Loucy (cell line): ENCODE data around the gene MFAP2.

Experiments
- EZH2phosphoT487 ChIP-seq: fragments of 200-600 bp; IDR thresholded peaks from 2 replicates; pipeline ENCODE4 v1.6.1; 2018; ENCODE audit warnings: antibody characterized with exemption, mild to moderate bottlenecking, moderate library complexity, borderline replicate concordance
- TF ChIP-seq, protein P1 (sequence below): fragments of 200-600 bp; sonication (generic); conservative IDR thresholded peaks from 2 replicates; pipeline ENCODE4 v1.5.1; 2014; ENCODE audit warnings: mild to moderate bottlenecking, antibody characterized with exemption, low read length

DNA sequence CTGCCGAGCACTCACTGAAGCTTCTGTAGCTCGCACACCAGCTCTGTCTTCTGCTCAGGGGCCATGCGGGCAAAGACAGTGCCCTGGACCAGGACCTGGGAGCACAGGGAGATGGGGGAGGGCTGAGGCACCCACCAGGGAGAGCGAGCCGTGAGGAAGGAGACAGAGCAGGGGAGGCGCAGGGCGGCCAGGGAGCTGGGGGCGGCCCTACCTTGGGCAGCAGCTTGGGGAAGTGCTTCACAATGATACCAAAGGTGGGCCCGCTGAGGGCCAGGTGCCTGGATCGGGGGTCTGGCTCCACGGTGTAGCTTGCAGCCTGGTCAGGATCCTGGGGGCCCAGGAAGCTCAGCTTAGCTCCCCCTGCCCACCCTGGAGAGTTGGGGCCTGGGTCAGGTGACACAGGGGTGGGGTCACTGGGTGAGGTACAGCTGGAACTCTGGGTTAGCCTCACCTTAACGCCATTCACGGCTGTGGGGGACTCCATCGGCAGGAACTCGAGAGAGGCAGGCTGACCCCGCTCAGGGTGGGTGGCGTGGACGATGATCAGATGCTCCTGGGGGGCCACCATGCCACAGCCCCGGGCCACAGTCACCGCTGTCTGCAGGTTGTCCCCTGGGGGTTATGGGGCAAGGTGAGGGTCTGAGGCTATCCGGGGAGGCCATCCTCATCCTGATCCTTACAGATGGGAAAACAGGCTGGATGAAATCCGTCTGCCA, 9.4 kb upstream of the MFAP2 start:
- TF ChIP-seq, protein P1, sequence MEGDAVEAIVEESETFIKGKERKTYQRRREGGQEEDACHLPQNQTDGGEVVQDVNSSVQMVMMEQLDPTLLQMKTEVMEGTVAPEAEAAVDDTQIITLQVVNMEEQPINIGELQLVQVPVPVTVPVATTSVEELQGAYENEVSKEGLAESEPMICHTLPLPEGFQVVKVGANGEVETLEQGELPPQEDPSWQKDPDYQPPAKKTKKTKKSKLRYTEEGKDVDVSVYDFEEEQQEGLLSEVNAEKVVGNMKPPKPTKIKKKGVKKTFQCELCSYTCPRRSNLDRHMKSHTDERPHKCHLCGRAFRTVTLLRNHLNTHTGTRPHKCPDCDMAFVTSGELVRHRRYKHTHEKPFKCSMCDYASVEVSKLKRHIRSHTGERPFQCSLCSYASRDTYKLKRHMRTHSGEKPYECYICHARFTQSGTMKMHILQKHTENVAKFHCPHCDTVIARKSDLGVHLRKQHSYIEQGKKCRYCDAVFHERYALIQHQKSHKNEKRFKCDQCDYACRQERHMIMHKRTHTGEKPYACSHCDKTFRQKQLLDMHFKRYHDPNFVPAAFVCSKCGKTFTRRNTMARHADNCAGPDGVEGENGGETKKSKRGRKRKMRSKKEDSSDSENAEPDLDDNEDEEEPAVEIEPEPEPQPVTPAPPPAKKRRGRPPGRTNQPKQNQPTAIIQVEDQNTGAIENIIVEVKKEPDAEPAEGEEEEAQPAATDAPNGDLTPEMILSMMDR: no peak
- no peak for TF ChIP-seq EZH2phosphoT487
